HEK293 (cell line): Measurements from ENCODE around the gene ERBB4.

Experiments used
- CTCF ChIA-PET: fragments of 350-600 bp; formaldehyde crosslinking; extraction: SDS; loops from one replicate; lab custom pipeline; 2021; ENCODE audit warnings: antibody characterized with exemption; lab: Yijun Ruan, JAX
- POLR2A ChIA-PET: fragments of 300-600 bp; formaldehyde crosslinking; extraction: SDS; loops from one replicate; lab custom pipeline; 2020; ENCODE audit warnings: antibody characterized with exemption, inconsistent platforms; lab: Yijun Ruan, JAX
- H3K27ac ChIP-seq: fragments of 200-500 bp; sonication (Bioruptor generic); 2 replicates; pipeline ENCODE4 v1.5.1; 2014; ENCODE audit warnings: low read depth, low read length, control low read depth, inconsistent platforms; ENCODE audit errors: extremely low read depth
- H3K36me3 ChIP-seq, 2 experiments: fragments of 200-500 bp in 1 of 2; sonication (Bioruptor generic) in 1 of 2; 1 replicate in 1 of 2; 2 replicates in 1 of 2; pipeline ENCODE4 v1.5.1; 2014 to 2017; ENCODE audit warnings: inconsistent platforms in 2 of 2, low read length in 2 of 2; ENCODE audit not compliant: control insufficient read depth in 2 of 2, insufficient read depth in 1 of 2
- H3K4me1 ChIP-seq: fragments of 200-500 bp; sonication (Bioruptor generic); 2 replicates; pipeline ENCODE4 v1.5.1; 2014; ENCODE audit warnings: mild to moderate bottlenecking, low read length, inconsistent platforms; ENCODE audit not compliant: control insufficient read depth, insufficient read depth
- H3K4me3 ChIP-seq: 2 replicates; pipeline ENCODE4 v1.5.1; 2011; ENCODE audit warnings: low read depth, mild to moderate bottlenecking, control low read depth, low read length, moderate library complexity
- H3K9me3 ChIP-seq: fragments of 200-500 bp; sonication (Bioruptor generic); 2 replicates; pipeline ENCODE4 v1.5.1; 2014; ENCODE audit warnings: low read depth, low read length, inconsistent platforms; ENCODE audit not compliant: control insufficient read depth, insufficient read depth
- GLIS1 ChIP-seq: fragments of 450-650 bp; formaldehyde crosslinking; IDR thresholded peaks from 2 replicates; pipeline ENCODE4 v1.5.1; 2016; ENCODE audit warnings: missing biosample characterization, missing genetic modification characterization
- KLF1 ChIP-seq: fragments of 450-650 bp; formaldehyde crosslinking; IDR thresholded peaks from 2 replicates; pipeline ENCODE4 v1.5.1; 2016; ENCODE audit warnings: missing biosample characterization, missing genetic modification characterization
- MEIS1 ChIP-seq: sonication (generic); formaldehyde crosslinking; IDR thresholded peaks from 2 replicates; pipeline ENCODE4 v1.8.1; 2022; ENCODE audit warnings: missing genetic modification reagents, mild to moderate bottlenecking, borderline replicate concordance
- PRDM1 ChIP-seq: fragments of 450-650 bp; formaldehyde crosslinking; IDR thresholded peaks from 2 replicates; pipeline ENCODE4; 2016; ENCODE audit warnings: missing biosample characterization, missing genetic modification characterization
- SP2 ChIP-seq: fragments of 450-650 bp; formaldehyde crosslinking; IDR thresholded peaks from 2 replicates; pipeline ENCODE4 v1.5.1; 2016; ENCODE audit warnings: missing biosample characterization, missing genetic modification characterization
- ZBTB6 ChIP-seq: fragments of 450-650 bp; formaldehyde crosslinking; IDR thresholded peaks from 2 replicates; pipeline ENCODE4 v1.5.1; 2017; ENCODE audit warnings: missing biosample characterization, missing genetic modification characterization
- ZNF133 ChIP-seq: fragments of 450-650 bp; formaldehyde crosslinking; IDR thresholded peaks from 2 replicates; pipeline ENCODE4 v1.5.1; 2016; ENCODE audit warnings: missing biosample characterization, missing genetic modification characterization
- ZNF24 ChIP-seq: fragments of 450-650 bp; formaldehyde crosslinking; IDR thresholded peaks from 2 replicates; pipeline ENCODE4 v1.5.1; 2016; ENCODE audit warnings: missing biosample characterization, missing genetic modification characterization
- ZNF266 ChIP-seq: fragments of 450-650 bp; formaldehyde crosslinking; IDR thresholded peaks from 2 replicates; pipeline ENCODE4 v1.5.1; 2016; ENCODE audit warnings: missing biosample characterization, missing genetic modification characterization, low read depth
- ZNF324 ChIP-seq: fragments of 450-650 bp; formaldehyde crosslinking; IDR thresholded peaks from 2 replicates; pipeline ENCODE4 v1.5.1; 2016; ENCODE audit warnings: missing biosample characterization, missing genetic modification characterization
- ZNF354C ChIP-seq: fragments of 450-650 bp; formaldehyde crosslinking; IDR thresholded peaks from 2 replicates; pipeline ENCODE4 v1.5.1; 2016; ENCODE audit warnings: missing biosample characterization, missing genetic modification characterization, low read depth, borderline replicate concordance
- ZNF423 ChIP-seq: fragments of 450-650 bp; formaldehyde crosslinking; IDR thresholded peaks from 2 replicates; pipeline ENCODE4 v1.5.1; 2016; ENCODE audit warnings: missing biosample characterization, missing genetic modification characterization
- ZNF426 ChIP-seq: fragments of 450-650 bp; formaldehyde crosslinking; IDR thresholded peaks from 2 replicates; pipeline ENCODE4 v1.5.1; 2017; ENCODE audit warnings: missing biosample characterization, missing genetic modification characterization, mild to moderate bottlenecking, inconsistent platforms, moderate library complexity
- ZNF449 ChIP-seq: fragments of 450-650 bp; formaldehyde crosslinking; IDR thresholded peaks from 2 replicates; pipeline ENCODE4 v1.5.1; 2017; ENCODE audit warnings: missing biosample characterization, mild to moderate bottlenecking, missing genetic modification characterization, moderate library complexity
- ZNF473 ChIP-seq: fragments of 450-650 bp; formaldehyde crosslinking; IDR thresholded peaks from 2 replicates; pipeline ENCODE4 v1.5.1; 2017; ENCODE audit warnings: missing biosample characterization, missing genetic modification characterization
- ZNF510 ChIP-seq: fragments of 450-650 bp; formaldehyde crosslinking; IDR thresholded peaks from 2 replicates; pipeline ENCODE4 v1.5.1; 2018; ENCODE audit warnings: mild to moderate bottlenecking, missing genetic modification characterization, missing biosample characterization; ENCODE audit not compliant: insufficient replicate concordance
- ZNF677 ChIP-seq: fragments of 450-650 bp; IDR thresholded peaks from 2 replicates; pipeline ENCODE4 v1.5.0; 2018; ENCODE audit warnings: missing biosample characterization, mild to moderate bottlenecking, missing genetic modification characterization, moderate library complexity
- ZNF707 ChIP-seq: fragments of 450-650 bp; formaldehyde crosslinking; IDR thresholded peaks from 2 replicates; pipeline ENCODE4 v1.5.1; 2016; ENCODE audit warnings: missing biosample characterization, missing genetic modification characterization
- ZNF76 ChIP-seq: fragments of 450-650 bp; formaldehyde crosslinking; IDR thresholded peaks from 2 replicates; pipeline ENCODE4; 2016; ENCODE audit warnings: low read depth, missing biosample characterization, missing genetic modification characterization, borderline replicate concordance
- TF ChIP-seq, protein P1 (sequence below): fragments of 450-650 bp; formaldehyde crosslinking; IDR thresholded peaks from 2 replicates; pipeline ENCODE4 v1.5.1; 2016; ENCODE audit warnings: missing biosample characterization, missing genetic modification characterization
- TF ChIP-seq, protein P2 (sequence below): fragments of 450-650 bp; formaldehyde crosslinking; IDR thresholded peaks from 2 replicates; pipeline ENCODE4 v1.5.1; 2016; ENCODE audit warnings: missing biosample characterization, missing genetic modification characterization
- TF ChIP-seq, protein P3 (sequence below): fragments of 450-650 bp; formaldehyde crosslinking; IDR thresholded peaks from 2 replicates; pipeline ENCODE4 v1.5.1; 2016; ENCODE audit warnings: missing biosample characterization, missing genetic modification characterization

The ERBB4 gene

GRCh38 chr2:212530373-212530772, 8.2 kb downstream of the ERBB4 start (continued):
- TF ChIP-seq ZNF449 (tag by site-specific recombination) (no peak), SP2 (no peak), ZNF677 (tag by site-specific recombination) (no peak), ZNF707 (tag by site-specific recombination) (no peak), KLF1 (tag by site-specific recombination) (no peak), ZBTB6 (tag by site-specific recombination) (no peak), ZNF24 (tag by site-specific recombination) (no peak), ZNF266 (tag by site-specific recombination) (no peak), MEIS1 (no peak)
- TF ChIP-seq, protein P1, sequence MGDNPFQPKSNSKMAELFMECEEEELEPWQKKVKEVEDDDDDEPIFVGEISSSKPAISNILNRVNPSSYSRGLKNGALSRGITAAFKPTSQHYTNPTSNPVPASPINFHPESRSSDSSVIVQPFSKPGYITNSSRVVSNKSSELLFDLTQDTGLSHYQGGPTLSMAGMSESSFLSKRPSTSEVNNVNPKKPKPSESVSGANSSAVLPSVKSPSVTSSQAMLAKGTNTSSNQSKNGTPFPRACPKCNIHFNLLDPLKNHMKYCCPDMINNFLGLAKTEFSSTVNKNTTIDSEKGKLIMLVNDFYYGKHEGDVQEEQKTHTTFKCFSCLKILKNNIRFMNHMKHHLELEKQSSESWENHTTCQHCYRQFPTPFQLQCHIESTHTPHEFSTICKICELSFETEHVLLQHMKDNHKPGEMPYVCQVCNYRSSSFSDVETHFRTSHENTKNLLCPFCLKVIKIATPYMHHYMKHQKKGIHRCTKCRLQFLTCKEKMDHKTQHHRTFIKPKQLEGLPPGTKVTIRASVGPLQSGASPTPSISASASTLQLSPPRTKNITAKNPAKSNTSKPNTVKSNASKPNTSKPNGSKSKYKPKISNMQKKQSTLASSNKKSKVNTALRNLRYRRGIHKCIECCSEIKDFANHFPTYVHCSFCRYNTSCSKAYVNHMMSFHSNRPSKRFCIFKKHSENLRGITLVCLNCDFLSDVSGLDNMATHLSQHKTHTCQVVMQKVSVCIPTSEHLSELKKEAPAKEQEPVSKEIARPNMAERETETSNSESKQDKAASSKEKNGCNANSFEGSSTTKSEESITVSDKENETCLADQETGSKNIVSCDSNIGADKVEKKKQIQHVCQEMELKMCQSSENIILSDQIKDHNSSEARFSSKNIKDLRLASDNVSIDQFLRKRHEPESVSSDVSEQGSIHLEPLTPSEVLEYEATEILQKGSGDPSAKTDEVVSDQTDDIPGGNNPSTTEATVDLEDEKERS (tag by site-specific recombination): no peak

- POLR2A ChIA-PET: no interaction called here
Observed at GRCh38 chr2:212528106-212528856, 10.3 kb downstream of the ERBB4 start.

DNA sequence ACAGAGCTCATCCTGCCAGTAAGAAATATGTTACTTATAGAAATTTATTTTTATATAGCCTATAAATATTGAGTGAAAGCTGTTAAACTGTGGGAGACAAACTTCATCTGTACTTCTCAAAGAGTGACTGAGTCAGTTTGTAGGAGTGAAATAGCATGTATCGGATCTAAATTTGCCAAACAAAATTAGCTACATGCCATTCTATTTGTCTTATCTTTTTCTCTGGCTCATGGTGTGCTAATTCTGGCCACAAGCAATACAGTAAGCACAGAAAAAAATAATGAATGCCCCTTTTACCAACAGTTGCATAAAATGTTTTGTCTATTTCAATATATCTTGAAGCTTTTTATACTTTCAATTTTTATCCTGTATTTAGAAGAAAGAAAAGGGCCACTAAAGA, 12.5 kb downstream of the ERBB4 start:
- Histone ChIP-seq H3K36me3 (no peaks in the 10 kb centered on the region), H3K4me1 (peaks cover 20% of the 10 kb centered on the region), H3K9me3 (no peaks in the 10 kb centered on the region), H3K4me3 (no peak overlapping the region), H3K27ac (no peak overlapping the region)
- ChIA-PET POLR2A (no interaction called here), CTCF (no interaction called here)
- no peak for TF ChIP-seq ZNF266 (tag by site-specific recombination)
- no peak for TF ChIP-seq ZNF426
- TF ChIP-seq ZNF423 (tag by site-specific recombination): no peak
- TF ChIP-seq, protein P2, sequence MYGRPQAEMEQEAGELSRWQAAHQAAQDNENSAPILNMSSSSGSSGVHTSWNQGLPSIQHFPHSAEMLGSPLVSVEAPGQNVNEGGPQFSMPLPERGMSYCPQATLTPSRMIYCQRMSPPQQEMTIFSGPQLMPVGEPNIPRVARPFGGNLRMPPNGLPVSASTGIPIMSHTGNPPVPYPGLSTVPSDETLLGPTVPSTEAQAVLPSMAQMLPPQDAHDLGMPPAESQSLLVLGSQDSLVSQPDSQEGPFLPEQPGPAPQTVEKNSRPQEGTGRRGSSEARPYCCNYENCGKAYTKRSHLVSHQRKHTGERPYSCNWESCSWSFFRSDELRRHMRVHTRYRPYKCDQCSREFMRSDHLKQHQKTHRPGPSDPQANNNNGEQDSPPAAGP (tag by site-specific recombination): no peak
- TF ChIP-seq GLIS1 (tag by site-specific recombination): no peak
- no peak for TF ChIP-seq KLF1 (tag by site-specific recombination)
- no peak for TF ChIP-seq ZNF324 (tag by site-specific recombination)
- TF ChIP-seq ZNF510 (tag by site-specific recombination): no peak
- no peak for TF ChIP-seq ZNF473 (tag by site-specific recombination)
- TF ChIP-seq ZNF133 (tag by site-specific recombination): no peak
- TF ChIP-seq PRDM1 (tag by site-specific recombination): no peak
- no peak for TF ChIP-seq ZNF76

More at GRCh38 chr2:212528106-212528856, 10.3 kb downstream of the ERBB4 start:
- Histone ChIP-seq H3K4me1 (peaks cover 41% of the 10 kb centered on the region), H3K36me3 (no peaks in the 10 kb centered on the region), H3K9me3 (no peaks in the 10 kb centered on the region), H3K27ac (no peak overlapping the region; the same call in 1 of the 2 replicates), H3K4me3 (no peak overlapping the region)
- TF ChIP-seq, protein P3, sequence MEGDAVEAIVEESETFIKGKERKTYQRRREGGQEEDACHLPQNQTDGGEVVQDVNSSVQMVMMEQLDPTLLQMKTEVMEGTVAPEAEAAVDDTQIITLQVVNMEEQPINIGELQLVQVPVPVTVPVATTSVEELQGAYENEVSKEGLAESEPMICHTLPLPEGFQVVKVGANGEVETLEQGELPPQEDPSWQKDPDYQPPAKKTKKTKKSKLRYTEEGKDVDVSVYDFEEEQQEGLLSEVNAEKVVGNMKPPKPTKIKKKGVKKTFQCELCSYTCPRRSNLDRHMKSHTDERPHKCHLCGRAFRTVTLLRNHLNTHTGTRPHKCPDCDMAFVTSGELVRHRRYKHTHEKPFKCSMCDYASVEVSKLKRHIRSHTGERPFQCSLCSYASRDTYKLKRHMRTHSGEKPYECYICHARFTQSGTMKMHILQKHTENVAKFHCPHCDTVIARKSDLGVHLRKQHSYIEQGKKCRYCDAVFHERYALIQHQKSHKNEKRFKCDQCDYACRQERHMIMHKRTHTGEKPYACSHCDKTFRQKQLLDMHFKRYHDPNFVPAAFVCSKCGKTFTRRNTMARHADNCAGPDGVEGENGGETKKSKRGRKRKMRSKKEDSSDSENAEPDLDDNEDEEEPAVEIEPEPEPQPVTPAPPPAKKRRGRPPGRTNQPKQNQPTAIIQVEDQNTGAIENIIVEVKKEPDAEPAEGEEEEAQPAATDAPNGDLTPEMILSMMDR: peak; percentile 10; the same call in 1 of the 2 replicates
- no peak for TF ChIP-seq ZNF354C
- CTCF ChIA-PET: interaction anchor here (0.5 to 0.7 kb wide), 2 partner anchors 762 to 1493 kb away, joined by 3 read pairs; no protein-coding TSS in a partner anchor
